Omental fat pad (tissue), 4 donors: ENCODE data around the gene SCG2. TPM values are rescaled to one million over a fixed set of nuclear protein-coding genes. Genes with fewer than 3 reads are reported as not detected.

Experiments
- ATAC-seq: fragments of 150-250 bp; one replicate; pipeline ENCODE4 v1.9.1; 2016; ENCODE audit warnings: mild to moderate bottlenecking, moderate library complexity; ENCODE audit not compliant: low FRiP score
- DNase-seq: peaks from one replicate; pipeline ENCODE4 v3.0.0-alpha.2; 2019; ENCODE audit warnings: low spot score
- total RNA-seq, 4 donors: library from RNA; depleted of rRNA; stranded (reverse); fragments of >200 nt; gene quantifications; one replicate each; pipeline ENCODE4 v1.1.0, GENCODE V29; 2016
- TF ChIP-seq, protein P1 (sequence below), 3 donors: fragments of 450-650 bp; IDR thresholded peaks; one replicate each; pipeline ENCODE4 v1.5.1; 2016 to 2017; ENCODE audit warnings: antibody characterized with exemption in 3 of 3, mild to moderate bottlenecking in 3 of 3, moderate library complexity in 2 of 3

Gene SCG2
- total RNA-seq, 4 donors from 2014 or later = 0.25 to 0.56 (median 0.48) TPM

DNA sequence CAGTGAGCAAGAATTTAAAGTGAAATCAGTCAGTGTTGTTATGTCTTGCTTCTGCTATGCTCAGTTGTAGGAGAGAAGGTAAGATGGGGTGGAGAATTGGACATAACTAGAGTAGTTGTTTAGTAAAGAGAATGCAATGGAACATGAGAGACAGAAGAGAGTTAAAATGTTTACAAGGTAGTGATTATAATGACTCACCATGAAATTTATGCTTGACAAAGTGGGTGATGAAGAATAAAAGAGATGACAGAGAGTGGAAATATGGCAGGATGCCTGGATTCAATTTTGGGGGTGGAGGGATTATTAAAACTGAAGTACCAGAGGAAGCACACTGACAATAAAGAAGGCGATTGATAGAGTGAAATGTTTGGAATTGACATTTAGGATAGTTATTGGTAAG is 10.6 kb downstream of the SCG2 start:
- DNase-seq (no peak), ATAC-seq (no peak)
- TF ChIP-seq, protein P1, sequence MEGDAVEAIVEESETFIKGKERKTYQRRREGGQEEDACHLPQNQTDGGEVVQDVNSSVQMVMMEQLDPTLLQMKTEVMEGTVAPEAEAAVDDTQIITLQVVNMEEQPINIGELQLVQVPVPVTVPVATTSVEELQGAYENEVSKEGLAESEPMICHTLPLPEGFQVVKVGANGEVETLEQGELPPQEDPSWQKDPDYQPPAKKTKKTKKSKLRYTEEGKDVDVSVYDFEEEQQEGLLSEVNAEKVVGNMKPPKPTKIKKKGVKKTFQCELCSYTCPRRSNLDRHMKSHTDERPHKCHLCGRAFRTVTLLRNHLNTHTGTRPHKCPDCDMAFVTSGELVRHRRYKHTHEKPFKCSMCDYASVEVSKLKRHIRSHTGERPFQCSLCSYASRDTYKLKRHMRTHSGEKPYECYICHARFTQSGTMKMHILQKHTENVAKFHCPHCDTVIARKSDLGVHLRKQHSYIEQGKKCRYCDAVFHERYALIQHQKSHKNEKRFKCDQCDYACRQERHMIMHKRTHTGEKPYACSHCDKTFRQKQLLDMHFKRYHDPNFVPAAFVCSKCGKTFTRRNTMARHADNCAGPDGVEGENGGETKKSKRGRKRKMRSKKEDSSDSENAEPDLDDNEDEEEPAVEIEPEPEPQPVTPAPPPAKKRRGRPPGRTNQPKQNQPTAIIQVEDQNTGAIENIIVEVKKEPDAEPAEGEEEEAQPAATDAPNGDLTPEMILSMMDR (IDR thresholded peaks at IDR 0.05) = no peak

- ATAC-seq = no peak
- TF ChIP-seq, protein P1 (IDR thresholded peaks at IDR 0.05) = no peak
- no peak for DNase-seq
These were observed 11.2 kb downstream of the SCG2 start for GRCh38 chr2:223590964-223591363.

- DNase-seq = no peak
- TF ChIP-seq, protein P1 (IDR thresholded peaks at IDR 0.05) = no peak
- ATAC-seq = no peak
These were observed 12.3 kb downstream of the SCG2 start for GRCh38 chr2:223589901-223590300.

GRCh38 chr2:223588251-223588650 is 13.9 kb downstream of the SCG2 start:
- DNase-seq = no peak
- ATAC-seq = no peak
- TF ChIP-seq, protein P1 (IDR thresholded peaks at IDR 0.05) = no peak

- no peak for ATAC-seq
- no peak for DNase-seq
- TF ChIP-seq, protein P1 (IDR thresholded peaks at IDR 0.05) = no peak
These were observed 14.9 kb downstream of the SCG2 start for GRCh38 chr2:223587301-223587700.

DNA sequence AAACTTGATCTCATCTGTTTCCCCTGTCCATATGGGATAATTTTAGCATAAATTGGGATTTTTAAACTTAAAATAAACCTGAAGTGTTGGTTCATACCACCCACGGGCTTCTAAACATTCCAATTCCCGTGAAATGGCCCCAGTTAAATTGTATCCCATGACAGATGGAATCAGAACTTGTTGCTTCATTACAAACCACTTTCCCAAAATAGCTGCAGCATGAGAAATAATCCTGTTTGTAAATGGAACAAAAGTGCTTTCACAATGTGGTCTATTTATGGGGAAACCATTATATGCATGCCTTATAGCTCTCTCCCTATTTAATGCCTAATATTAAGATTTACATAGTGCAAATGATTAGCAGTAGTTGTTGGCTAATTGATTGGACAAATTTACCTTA is 15.9 kb downstream of the SCG2 start:
- ATAC-seq (no peak), DNase-seq (no peak)
- TF ChIP-seq, protein P1 (IDR thresholded peaks at IDR 0.05) = no peak

DNA sequence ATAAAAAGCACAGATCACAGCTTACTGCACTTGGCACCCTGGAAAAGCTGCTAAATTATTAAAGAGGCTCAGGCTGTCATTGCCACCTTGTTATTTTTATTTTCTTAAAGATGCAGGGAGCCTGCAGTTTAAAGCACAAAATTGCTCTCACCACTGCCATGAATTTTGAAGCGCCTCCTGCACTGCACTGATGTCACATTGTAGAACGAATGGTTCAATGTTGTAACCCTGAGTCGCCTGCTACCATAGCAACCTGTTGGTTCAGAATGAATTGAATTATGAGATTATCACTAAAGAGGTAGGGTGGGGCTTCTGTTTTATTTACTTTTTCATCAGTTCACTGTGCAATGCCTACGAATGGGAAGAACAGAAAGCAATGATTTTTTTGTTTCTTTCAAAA is 16.5 kb downstream of the SCG2 start:
- TF ChIP-seq, protein P1 (IDR thresholded peaks at IDR 0.05) = no peak
- ATAC-seq = no peak
- no peak for DNase-seq
